ENCODE data around the gene PEF1.

Gene PEF1

DNA sequence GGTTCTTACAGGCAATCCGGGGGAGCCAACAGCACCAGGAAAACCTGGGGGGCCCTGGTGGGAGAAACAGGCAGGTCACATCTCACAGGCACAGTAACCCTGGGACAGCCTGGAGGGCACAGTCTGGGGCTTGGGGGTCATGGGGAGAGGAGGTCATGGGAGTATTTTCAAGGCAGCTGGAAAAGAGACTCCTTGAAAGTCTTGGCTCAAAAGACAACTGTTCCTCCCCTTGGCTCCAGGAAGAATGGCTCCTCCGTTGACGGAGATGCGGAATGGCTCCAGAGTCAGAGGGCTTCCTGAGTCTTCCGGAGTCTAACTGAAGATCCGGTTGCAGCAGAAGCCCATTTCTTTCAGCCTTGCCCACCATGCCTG lies 25.9 kb upstream of the PEF1 start:
- no peak for DNase-seq

DNA sequence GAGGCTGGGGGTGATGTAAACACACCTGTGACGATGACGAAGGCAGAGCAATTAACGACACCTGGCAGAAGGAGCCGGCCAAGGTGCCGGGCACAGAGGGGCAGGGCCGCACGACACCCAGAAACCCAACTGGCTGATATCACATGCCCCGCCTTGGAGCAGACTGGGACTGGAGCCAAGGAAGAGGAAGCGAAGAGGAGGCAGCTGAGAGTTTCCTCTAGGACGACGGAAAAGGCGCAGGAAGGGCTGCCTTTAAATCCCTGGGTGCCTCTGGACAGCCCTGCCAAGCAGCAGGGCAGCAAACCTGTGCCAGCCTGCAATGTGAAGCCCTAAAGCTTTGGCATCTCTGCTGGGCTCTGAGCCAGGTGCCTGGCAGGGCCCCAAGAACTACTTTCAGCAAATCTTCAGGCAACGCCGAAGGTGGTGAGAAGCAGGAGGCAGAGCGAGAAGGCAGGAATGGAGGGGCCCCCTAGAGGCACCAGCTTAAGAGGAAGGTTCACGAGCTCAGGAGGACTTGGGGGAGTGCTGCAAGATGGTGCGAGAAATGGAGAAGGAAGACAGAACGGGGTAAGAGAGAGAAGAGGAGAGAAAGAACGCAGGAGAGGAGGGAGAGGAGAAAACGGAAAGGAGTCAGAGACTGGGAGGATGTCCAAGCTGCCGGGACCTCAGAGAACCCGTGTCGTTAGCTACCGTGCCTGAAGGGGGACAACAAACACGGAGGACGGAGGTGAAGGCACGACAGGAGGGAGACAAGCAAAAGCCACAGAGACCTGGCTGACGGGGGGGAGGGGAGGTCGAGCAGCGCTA lies 25.3 kb upstream of the PEF1 start:
- peak; percentile 29 for DNase-seq

DNA sequence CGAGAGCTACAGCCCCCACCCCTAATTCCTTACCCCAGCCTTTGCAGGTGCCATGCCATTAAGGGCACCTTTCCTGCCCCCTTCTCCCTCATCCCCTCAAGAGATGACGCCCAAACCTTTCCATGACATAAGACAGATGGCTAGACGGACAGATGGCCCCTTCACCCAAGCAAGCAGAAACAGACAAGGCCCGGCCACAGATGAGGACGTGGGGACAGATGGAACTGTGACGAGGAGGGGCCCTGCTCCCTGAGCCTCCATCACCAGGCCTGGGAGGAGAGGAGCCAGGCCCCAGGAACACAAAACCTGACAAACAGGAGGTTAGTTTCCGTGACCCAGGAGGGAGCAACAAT lies 24.7 kb upstream of the PEF1 start:
- no peak for DNase-seq

DNA sequence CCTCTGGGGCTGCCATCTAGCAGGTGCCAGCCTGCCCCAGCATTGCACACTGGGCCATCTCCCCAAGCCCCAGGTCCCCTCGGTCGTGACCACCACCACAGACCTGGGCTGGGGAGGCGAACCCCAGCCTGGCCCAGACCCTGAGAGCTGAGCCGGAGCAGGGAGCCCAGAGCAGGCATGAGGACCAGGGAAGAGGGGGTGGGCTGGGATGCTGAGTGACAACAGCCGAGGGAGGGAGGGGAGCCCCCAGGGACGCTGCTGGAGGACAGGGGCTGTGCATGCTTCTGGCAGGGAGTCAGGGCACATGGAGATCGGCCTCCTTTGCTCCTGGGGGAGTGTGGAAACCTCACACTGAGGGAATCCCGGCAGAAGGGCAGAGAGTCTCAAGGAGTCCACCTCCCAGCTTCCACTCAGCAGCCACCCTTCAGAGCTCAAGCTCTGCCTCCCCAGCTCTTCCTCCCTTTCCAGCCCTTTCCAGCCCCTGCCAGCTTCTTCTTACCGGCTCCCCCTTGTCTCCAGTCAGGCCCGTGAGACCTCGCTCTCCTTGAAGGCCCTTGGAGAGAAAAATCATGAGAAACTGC lies 23.7 kb upstream of the PEF1 start:
- DNase-seq = no peak

DNA sequence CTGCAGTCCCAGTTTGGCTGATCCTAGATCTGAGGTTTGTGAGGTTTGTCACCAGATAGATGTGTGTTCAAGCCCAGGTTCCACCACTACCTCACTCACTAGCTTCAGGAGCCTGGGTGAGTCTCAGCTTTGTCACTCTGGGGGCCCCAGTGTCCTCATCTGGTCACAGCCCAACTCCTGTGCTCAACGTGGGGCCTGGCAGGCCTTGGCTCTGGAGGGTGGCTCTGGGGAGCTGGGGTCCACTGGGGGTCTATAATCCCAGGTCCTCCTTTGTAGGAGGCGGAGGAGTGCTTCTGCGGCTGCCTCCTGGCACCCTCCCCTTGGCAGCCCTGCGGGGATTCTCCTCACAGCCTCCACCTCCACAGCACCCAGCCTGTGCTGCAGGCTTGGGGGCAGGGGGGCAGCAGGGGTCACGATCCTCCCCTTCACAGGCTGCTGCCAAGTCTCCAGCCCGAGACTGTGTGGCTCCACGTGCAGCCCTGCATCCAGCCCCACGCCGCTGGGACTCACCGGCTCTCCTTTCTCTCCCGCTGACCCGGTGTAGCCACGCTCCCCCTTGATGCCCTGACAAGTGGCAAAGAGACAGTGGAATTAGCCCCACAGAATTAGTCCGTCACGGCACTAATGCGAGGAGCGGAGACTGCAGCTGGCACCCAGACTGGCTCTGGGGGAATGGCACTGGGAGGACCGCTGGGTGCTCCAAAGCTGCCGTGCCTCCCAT lies 22.5 kb upstream of the PEF1 start:
- no peak for DNase-seq

DNA sequence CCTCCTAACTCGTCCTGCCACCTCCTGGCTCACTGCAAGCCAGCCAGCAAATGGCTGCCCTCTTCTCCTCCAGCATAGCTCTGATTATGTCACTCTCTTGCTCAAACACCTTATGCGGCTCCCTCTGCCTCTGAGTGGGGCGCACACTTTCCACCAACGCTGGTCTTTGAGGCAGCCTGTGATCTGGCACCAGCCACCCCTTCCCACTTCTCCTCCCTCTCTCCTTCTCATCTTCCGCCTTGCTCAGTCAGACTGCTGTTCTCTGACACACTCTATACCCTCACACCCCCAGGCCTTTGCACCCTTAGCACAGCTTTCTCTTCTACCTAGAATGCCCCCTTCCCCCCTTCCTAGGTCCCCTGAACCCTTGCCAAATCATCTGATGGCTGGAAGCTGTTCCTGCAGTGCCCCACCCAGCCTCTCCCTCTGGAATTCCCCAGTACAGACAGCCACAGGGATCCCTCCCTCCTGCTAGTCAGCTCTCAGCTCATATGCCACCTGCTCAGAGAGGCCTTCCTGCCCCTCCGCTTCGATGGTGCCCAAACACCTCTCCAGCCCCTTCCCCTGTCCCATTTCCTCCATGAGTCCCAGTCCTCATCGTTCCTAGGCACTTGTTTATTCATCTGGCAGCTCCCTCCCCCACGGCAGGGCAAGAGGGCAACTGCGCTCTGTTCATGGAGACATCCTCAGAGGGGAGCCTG lies 21.7 kb upstream of the PEF1 start:
- DNase-seq = no peak

DNA sequence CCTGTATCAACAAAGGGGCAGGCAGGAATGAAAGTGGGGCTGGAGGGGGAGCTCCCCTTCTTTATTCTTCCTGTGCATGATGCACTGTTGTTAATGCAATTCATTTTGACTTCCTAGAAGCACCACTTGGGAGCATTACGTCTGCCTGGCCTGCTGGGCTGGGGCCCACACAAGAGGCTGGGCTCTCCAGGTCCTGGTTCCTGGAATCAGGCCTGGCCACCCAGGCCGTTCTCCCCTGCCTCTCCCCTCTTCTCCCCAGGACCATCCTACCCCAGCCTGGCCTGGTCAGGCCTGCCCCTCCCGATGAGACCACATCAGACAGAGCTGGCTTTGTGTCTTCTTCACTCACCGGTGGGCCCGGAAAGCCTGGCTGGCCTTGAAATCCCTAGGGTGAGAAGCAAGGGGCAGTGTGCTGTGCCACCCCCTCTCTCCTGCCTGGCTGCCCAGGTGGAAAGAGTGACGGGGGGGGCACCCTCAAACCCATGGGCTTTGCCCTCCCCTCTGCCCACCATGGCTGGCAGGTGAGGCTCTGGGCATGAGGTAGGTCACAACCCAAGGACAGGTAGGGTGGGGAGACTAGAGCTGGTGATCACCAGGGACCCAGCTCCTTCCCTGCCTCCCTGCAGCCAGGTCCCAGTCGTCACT lies 20.7 kb upstream of the PEF1 start:
- DNase-seq = no peak

DNA sequence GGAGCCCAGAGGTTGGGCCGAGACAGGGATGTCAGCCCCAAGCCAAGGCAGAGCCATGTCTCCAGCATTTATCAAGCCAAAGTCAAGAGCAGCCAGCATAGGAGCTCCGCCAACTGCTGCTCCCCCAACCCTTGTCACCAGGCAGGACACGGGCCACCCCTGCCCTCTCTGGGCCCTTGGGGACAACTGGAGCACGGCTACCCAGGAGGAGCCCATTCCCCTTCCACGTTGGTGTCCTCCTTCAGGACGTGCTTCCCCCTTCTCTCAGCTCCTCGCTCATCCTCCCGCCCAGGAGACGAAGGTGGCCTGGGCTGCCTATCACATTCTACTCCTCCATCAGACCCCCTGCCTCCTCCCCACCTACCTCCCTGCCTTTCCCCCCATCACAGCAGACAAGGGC lies 19.9 kb upstream of the PEF1 start:
- no peak for DNase-seq

DNA sequence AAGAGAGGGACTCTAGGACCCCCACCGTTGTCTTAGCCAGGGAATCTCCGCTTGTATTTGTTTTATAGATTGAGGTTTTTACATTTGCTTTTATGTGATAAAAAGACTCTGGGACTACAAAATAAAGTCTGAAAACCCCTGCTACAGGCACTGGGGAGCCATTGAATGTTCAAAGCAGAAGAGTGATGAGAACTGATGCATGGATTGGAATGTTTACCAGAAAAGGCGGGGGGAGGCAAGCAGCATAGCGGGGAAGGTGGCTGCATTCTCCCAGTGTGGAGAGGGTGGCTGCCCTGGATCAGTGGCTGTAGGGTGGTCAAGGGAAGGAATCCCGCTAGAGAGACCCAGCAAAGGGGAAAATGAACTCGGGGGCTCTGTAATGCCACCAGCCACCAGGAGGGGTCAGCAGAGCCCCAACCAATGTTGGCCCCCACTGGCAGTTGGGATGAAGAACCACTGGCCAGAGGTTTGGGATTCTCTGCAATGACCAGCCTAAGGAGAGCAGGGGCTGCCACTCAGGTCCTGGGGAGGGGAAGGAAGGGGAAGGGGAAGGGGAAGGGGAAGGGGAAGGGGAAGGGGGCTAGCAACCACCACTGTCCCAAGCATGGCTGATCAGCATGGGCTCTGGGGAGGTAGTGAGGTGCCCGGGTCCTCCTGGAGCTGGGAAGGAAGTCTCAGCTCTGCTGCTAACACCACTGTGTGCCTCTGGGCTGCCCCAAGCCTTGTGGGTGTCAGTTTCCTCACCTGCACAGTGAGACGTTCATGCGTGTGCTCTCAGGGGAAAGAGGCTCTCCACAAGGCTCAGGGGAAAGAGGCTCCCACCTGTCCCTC lies 19.2 kb upstream of the PEF1 start:
- peak; percentile 61 for DNase-seq

DNA sequence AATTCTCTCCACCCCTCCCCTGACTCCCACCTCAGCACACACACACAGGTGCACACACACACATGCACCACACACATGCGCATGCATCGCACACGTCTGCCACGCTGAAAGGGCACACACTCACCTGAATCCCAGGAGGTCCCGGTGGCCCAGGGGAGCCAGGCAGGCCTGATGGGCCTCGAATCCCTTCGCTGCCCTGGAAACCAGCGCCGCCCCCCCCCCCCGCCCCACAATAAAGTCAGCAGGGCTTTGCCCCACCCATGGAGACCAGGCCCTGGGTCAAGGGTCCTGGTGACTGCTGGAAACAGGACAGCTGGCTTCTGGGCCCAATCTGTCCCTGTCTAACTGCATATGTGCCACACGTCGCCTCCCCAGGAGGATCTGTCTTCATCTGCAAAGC lies 17.8 kb upstream of the PEF1 start:
- no peak for DNase-seq

DNA sequence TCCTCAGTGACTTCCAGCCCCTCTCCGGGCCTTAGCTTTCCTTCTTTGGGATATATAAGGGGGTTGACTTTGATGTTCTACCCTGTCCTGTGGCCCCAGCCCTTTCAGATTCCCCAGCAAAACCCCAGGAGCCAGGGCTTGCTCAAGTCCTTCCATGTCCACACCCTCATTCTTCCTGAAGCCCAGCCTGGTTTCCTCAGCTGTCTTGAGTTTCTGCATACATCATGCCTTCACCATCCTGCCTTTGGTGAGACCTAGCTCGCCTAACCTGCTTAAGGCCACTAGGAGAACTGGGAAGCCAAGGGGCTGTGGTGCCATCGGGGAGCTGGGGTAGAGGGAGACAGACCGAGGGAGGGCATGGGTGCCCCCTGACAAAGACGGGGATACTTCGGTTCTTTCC lies 17.2 kb upstream of the PEF1 start:
- DNase-seq = no peak

DNA sequence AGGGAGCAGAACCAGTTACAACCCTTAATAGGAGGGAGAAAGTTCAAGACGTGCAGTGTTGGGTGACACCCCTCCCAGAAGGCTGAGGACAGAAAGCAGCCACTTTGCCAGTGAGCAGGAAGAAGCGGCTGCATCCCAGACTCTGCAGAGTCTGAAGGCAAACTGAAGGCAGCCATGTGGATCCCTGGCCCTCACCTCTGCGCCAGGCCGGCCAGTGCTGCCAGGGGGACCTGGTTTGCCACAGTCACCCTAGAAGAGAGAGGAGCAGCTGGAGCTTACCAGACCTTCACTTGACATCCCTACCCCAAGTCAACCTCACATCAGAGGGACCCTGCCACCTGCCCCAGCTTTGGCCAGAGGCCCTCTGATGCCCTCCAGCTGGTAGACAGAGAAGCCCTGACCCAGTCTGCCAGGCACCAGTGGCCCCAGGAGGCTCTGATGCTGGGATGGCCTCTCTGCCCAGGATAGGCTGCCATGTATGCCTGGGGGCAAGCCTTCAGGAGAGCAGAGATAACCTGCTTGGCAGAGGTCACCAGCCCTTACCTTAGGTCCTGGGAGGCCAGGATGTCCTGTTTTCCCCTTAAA lies 16.3 kb upstream of the PEF1 start:
- no peak for DNase-seq

DNA sequence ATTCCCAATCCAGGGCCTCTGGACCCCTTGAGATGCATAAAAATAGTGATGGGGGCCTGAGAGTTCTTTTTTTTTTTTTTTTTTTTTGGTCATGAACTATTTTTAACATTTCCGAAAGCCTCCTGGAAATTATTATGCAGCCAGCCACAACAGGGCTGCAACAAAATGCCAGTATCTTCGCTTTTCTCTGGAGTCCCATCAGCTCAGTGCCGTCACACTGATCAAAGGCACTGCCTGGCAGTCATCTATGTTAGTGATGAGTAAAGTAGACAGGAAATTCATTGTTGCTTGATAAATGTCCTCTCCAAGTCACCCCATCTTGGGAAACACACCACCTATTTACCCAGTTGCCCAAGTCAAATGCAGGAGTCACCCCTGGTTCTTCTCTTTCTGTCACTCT lies 15.2 kb upstream of the PEF1 start:
- DNase-seq = no peak

DNA sequence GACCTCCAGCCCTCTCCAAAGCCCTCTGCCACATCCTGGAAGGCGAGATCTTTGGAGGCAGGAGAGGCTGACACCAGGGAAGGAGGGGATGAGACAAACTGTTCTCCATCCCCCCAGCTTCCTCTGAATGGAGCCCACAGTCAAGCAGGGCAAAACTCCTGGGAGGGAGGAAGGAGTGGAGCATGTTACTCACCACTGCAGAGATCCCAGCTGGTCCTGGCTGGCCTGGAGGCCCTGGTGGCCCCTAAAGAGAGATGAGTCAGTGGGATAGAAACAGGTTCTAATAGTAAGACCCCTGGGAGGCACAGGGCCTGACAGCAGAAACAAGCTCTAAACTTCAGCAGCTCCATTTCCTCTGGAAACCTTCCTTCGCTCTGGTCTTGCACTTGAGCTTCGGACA lies 14.0 kb upstream of the PEF1 start:
- DNase-seq = no peak

DNA sequence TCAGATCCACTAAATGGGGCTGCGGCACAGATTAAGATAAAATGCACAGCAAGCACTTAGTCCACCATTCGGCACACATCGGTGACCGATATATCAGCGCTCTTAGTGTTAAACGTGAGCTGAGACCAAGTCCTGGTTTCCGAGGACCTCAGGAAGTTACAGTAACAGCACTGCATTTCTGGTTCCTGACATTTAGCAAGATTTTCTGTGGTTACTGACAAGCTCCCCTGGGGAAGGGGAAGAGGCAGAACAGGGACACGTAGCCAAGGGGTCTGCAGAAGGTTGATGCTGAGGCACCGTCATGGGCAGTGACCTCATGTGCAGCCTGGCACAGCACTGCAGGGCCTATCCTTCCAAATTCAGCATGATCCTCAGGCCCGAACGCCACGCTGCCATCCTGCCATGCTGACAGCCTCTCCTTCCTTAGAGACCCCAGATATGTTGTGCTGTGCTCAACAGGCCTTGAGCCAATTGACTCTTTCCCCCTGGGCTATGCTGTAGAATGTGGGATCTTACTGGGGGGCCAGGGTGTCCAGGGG lies 13.4 kb upstream of the PEF1 start:
- no peak for DNase-seq

DNA sequence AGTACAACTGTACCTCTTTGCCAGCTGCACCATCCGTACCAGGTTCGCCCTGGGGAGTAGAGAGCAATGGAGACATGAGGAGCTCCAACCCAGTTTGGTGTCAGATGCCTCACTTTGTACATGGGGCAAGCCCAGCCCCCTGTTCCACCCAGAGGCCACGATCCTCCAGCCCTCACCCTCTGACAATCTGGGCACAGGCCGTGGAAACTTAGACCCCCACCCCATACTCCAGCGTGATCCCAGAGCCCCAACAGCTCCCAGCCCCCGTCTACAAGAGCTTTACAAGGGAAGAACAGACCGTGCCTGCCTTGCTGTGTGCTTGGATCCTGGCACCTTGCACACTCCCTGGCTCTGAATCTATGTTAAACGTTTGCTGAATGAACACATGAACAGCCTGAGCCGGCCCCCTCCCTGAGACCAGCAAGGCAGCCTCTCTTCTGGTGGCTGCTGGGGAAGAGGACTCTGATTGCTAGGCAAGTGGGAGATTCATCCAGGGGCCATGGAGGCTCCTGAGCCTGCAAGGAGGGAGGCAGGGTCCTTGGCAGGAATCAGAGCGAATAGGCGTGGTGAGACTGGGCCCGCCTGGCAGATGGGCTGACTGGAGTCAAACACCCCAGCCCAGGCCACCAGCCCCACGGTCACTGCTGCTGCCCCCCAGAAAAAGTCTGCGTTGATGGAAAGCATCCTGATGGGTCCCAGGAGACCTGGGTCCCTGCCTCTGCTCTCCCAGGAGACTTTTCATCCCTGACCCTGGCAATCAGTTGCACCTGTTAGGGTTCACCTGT lies 12.5 kb upstream of the PEF1 start:
- DNase-seq = no peak

DNA sequence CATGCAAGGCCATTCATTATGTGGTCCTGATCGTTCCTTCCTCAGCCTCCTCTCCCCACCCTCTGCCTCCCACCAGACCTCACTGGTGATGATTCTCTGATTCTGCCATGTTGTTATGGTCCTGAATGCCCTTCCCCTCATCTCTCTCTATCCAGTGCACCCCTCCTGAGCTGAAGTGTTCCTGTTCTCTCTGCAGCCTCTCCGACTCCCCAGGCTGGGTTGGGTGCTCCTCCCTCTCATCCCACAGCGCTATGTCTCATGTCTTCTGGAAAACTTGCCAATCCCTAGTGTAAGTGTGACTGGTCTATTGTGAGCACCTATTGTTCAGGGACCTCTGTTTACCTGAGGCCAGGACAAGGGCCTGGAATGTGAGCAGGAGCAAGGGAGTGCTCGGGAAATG lies 11.1 kb upstream of the PEF1 start:
- no peak for DNase-seq

DNA sequence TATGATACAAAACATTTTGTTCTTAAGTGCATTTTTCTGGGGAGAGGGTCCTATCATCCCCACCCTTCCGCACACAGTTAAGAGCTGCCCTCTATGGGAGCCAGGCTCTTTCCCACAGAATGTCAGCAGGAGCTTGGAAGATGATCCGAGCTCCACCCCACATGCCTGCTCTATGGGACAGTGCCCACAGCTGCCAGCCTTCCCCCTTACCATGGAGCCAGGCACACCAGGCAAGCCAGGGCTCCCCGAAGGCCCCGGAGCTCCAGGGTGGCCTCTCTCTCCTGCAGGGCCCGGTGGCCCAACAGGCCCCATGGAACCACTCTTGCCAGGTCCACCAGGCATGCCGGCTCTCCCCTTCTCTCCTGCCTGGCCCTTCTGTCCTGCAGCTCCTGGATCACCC lies 10.4 kb upstream of the PEF1 start:
- DNase-seq = no peak

DNA sequence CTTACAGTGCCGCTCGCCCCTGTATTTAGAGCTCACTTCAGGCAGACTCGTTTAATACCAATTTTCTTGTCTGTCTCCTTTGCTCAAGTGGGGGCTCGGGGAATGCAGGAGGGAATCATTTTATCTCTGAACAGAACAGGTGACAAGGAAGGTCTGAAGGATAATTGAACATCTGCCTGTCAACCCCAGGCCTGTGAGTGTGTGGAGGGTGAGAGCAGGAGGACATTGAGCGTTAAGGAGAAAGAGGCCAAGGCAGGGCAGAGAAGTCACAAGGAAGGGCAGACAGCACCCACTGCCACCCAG lies 9.7 kb upstream of the PEF1 start:
- no peak for DNase-seq

DNA sequence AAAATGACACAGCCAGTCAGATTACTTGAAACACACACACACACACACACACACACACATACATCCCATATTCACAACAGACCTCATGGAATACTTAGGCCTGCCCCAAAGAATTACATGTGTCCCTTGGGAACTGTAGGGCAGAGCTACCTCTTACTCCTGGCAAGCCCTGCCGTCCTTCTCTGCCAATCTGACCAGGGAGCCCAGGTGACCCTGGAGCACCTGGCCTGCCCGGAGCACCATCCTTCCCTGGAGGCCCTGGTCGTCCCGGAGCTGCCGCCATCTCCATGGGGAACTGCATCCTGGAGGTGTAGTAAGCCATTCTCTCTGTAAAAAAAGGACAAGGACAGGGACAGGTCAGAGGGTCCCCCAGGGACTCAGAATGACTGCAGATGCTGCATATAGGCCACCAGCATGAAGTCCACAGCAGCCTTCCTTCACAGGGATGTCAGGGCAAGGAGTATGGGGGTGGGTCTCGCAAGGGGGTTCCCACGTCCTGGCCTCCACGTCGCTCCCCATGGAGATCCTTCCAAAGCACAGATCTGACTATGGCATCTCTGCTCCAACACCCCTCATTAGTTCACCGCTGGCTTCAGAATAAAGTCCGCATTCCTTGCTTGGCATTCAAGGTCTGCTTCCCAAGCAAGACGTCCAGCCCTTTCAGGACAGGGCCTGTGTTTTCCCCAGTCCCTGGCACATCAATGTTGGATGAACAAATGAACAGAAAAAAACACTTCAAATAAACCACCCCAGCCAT lies 9.2 kb upstream of the PEF1 start:
- no peak for DNase-seq

Data from activated gamma-delta T cell treated with Interleukin-2 at 50 U/mL for 16 hours (primary cell).